Measurements from ENCODE around the gene NPHP1.

- no peak for TF ChIP-seq PPARA (CRISPR knock-in tag; IDR thresholded peaks at IDR 0.05; ENCODE audit: borderline replicate concordance)
- no peak for TF ChIP-seq PATZ1 (CRISPR knock-in tag; IDR thresholded peaks at IDR 0.05; ENCODE audit: borderline replicate concordance)
- no peak for TF ChIP-seq ZFP3 (CRISPR knock-in tag; IDR thresholded peaks at IDR 0.05)
- TF ChIP-seq GLIS3 (CRISPR knock-in tag; IDR thresholded peaks at IDR 0.05): no peak
- no peak for TF ChIP-seq RARB (CRISPR knock-in tag; IDR thresholded peaks at IDR 0.05)
Measured at GRCh38 chr2:110182449-110182848, 22.4 kb downstream of the NPHP1 start.
